CD14-positive monocyte (primary cell): ENCODE results near the gene SVIL. TPM values are rescaled to one million over a fixed set of nuclear protein-coding genes. Genes with fewer than 3 reads are reported as not detected.

Source experiments
- DNase-seq, 3 donors: peaks; one replicate each; pipeline ENCODE4 v3.0.0-alpha.2; 2011 to 2022
- H2AFZ ChIP-seq: 2 replicates; pipeline ENCODE4 v1.6.0; 2012; ENCODE audit warnings: mild to moderate bottlenecking, low read depth, low read length, inconsistent platforms; ENCODE audit not compliant: insufficient read depth, poor library complexity, severe bottlenecking
- H3K27ac ChIP-seq, 2 donors: 1 replicate in 1 of 2; 2 replicates in 1 of 2; pipeline ENCODE4 v1.5.1; 2012 to 2013; ENCODE audit warnings: low read length in 2 of 2, control low read depth in 1 of 2, inconsistent platforms in 1 of 2, low read depth in 1 of 2, mild to moderate bottlenecking in 1 of 2
- H3K27me3 ChIP-seq, 2 donors: one replicate each; pipeline versions ENCODE4 v1.6.0 to v1.6.1; 2011 to 2013; ENCODE audit warnings: low read length in 2 of 2; ENCODE audit not compliant: control insufficient read depth in 2 of 2, insufficient read depth in 2 of 2
- H3K36me3 ChIP-seq, 2 donors: replicated peaks in 1 of 2; 1 replicate in 1 of 2; 2 replicates in 1 of 2; pipeline versions ENCODE4 v1.5.1 to v1.6.1; 2012 to 2013; ENCODE audit warnings: low read length in 2 of 2, control low read depth in 1 of 2, inconsistent platforms in 1 of 2, mild to moderate bottlenecking in 1 of 2; ENCODE audit not compliant: insufficient read depth in 2 of 2, control insufficient read depth in 1 of 2
- H3K4me1 ChIP-seq, 2 donors: 1 replicate in 1 of 2; 2 replicates in 1 of 2; pipeline versions ENCODE4 v1.5.1 to v1.6.1; 2012 to 2013; ENCODE audit warnings: low read length in 2 of 2, control low read depth in 1 of 2, inconsistent platforms in 1 of 2, mild to moderate bottlenecking in 1 of 2, moderate library complexity in 1 of 2; ENCODE audit not compliant: insufficient read depth in 2 of 2, control insufficient read depth in 1 of 2
- H3K4me2 ChIP-seq: replicated peaks from 2 replicates; pipeline ENCODE3; 2012; ENCODE audit warnings: low read length, moderate library complexity, mild to moderate bottlenecking; ENCODE audit not compliant: poor library complexity, severe bottlenecking; ENCODE audit errors: extremely low read depth
- H3K4me3 ChIP-seq, 3 experiments: fragments of 200-600 bp in 1 of 3; sonication (generic) in 1 of 3; replicated peaks in 1 of 3; 1 replicate in 2 of 3; 2 replicates in 1 of 3; pipeline ENCODE4 v1.5.1; 2011 to 2013; ENCODE audit warnings: low read length in 3 of 3, mild to moderate bottlenecking in 3 of 3, control low read depth in 2 of 3, low read depth in 2 of 3, inconsistent platforms in 1 of 3, moderate library complexity in 1 of 3
- H3K79me2 ChIP-seq: 2 replicates; pipeline ENCODE4 v1.6.0; 2012; ENCODE audit warnings: mild to moderate bottlenecking, control low read depth, inconsistent platforms, low read length, moderate library complexity; ENCODE audit not compliant: insufficient read depth
- H3K9ac ChIP-seq: 2 replicates; pipeline ENCODE4 v1.6.0; 2017; ENCODE audit warnings: low read length, mild to moderate bottlenecking; ENCODE audit not compliant: insufficient read depth, poor library complexity, severe bottlenecking
- H3K9me3 ChIP-seq, 2 donors: replicated peaks in 1 of 2; 1 replicate in 1 of 2; 2 replicates in 1 of 2; pipeline versions ENCODE4 v1.5.1 to v1.6.1; 2012 to 2013; ENCODE audit warnings: low read length in 2 of 2, control low read depth in 1 of 2; ENCODE audit not compliant: control insufficient read depth in 1 of 2, insufficient read depth in 1 of 2
- H4K20me1 ChIP-seq: 2 replicates; pipeline ENCODE4 v1.6.0; 2012; ENCODE audit warnings: mild to moderate bottlenecking, low read length, control low read depth, moderate library complexity; ENCODE audit not compliant: insufficient read depth
- H3K27ac Mint-ChIP-seq, 7 donors: one replicate each; pipeline ENCODE4 v1.8.0; 2020; ENCODE audit warnings: mild to moderate bottlenecking in 7 of 7, mixed read lengths in 7 of 7, moderate library complexity in 6 of 7, inconsistent platforms in 2 of 7
- H3K27me3 Mint-ChIP-seq, 3 donors: one replicate each; pipeline ENCODE4 v1.8.0; 2021 to 2022; ENCODE audit warnings: low read depth in 3 of 3, mild to moderate bottlenecking in 3 of 3, mixed read lengths in 3 of 3, moderate library complexity in 3 of 3, inconsistent platforms in 1 of 3
- H3K36me3 Mint-ChIP-seq, 2 donors: one replicate each; pipeline ENCODE4 v1.8.0; 2020; ENCODE audit warnings: mixed read lengths in 2 of 2, inconsistent platforms in 1 of 2, mild to moderate bottlenecking in 1 of 2
- H3K4me1 Mint-ChIP-seq: one replicate; pipeline ENCODE4 v1.8.0; 2020; ENCODE audit warnings: mild to moderate bottlenecking, mixed read lengths
- H3K4me3 Mint-ChIP-seq, 2 donors: one replicate each; pipeline ENCODE4 v1.8.0; 2020; ENCODE audit warnings: mild to moderate bottlenecking in 2 of 2, mixed read lengths in 2 of 2, moderate library complexity in 1 of 2
- H3K9me3 Mint-ChIP-seq, 7 donors: one replicate each; pipeline ENCODE4 v1.8.0; 2020 to 2022; ENCODE audit warnings: mixed read lengths in 7 of 7, mild to moderate bottlenecking in 6 of 7, moderate library complexity in 6 of 7, inconsistent platforms in 2 of 7
- CTCF ChIP-seq: fragments of 200-600 bp; IDR thresholded peaks from one replicate; pipeline ENCODE4 v1.8.0; 2022; ENCODE audit warnings: antibody characterized with exemption, mild to moderate bottlenecking
- WGBS: methylation state at CpG from one replicate; pipeline ENCODE4 v1.1.5; 2013; ENCODE audit warnings: missing lambda C conversion rate; ENCODE audit not compliant: insufficient coverage; 5-methylcytosine and 5-hydroxymethylcytosine counted together
- intact Hi-C, 2 donors: fragments of 100-400 bp; cut with micrococcal nuclease; formaldehyde crosslinking; loops; one replicate each; pipeline versions ENCODE4 v1.15.0 to v1.15.1; 2023
- polyA plus RNA-seq, 3 donors: library from polyadenylated mRNA; depleted of rRNA in 1 of 3; unstranded in 2 of 3; stranded (reverse) in 1 of 3; fragments of 300-500 nt in 2 of 3; fragments of >200 nt in 1 of 3; fragmentation: Illumina TruSeq in 2 of 3; gene quantifications; 1 replicate in 2 of 3; 2 replicates in 1 of 3; pipeline ENCODE4 v1.2.3, GENCODE V29; 2012 to 2021

The SVIL gene
- polyA plus RNA-seq, 3 donors = 2.1 to 14.3 (median 5.8) TPM

DNA sequence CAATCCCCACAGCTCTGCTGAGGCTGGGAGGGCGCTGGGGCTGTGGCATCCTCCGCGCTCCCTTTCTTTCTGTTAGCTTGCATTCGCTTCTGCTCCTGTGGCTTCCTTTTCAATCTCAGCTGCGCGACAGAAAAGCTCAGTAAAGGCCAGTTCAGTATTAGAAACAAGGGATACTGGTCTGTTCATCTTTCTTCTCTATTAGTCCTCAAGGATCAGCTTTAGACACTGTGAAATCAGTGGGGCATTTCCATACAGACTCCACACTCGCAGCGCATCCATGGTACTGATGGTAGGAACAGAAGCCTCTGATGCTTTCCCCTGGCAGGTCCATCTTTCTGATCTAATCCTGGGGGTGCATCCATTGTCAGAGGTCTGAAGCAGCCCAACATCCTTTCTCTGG, 182.2 kb downstream of the SVIL start:
- no peak overlapping the region for H3K4me2 ChIP-seq
- H3K9ac ChIP-seq = no peak overlapping the region
- H3K27me3 Mint-ChIP-seq = no peaks in the 10 kb centered on the region
- H3K9me3 Mint-ChIP-seq = peaks cover 0 to 2% (median 0%) of the 10 kb centered on the region in 7 donors
- H3K27me3 ChIP-seq = no peaks in the 10 kb centered on the region
- H3K36me3 ChIP-seq = peaks cover 10 to 19% of the 10 kb centered on the region in 2 donors
- H3K4me1 ChIP-seq = peaks cover 0 to 3% of the 10 kb centered on the region in 2 donors
- no peak for DNase-seq
- no peak for TF ChIP-seq CTCF
- H3K79me2 ChIP-seq = no peaks in the 10 kb centered on the region
- no peak overlapping the region for H3K4me3 ChIP-seq
- H4K20me1 ChIP-seq = peaks cover 22% of the 10 kb centered on the region
- no peak overlapping the region for H3K4me3 Mint-ChIP-seq
- no peak overlapping the region for H3K27ac ChIP-seq
- peaks cover 7% of the 10 kb centered on the region for H3K4me1 Mint-ChIP-seq
- intact Hi-C loops = loop anchor here in 1 of 2 donors (5.0 kb wide), 1 partner anchor 65 kb away; no protein-coding TSS in a partner anchor
- H3K9me3 ChIP-seq = no peaks in the 10 kb centered on the region
- 100% methylated on average over 2 of the region's 8 CpGs for WGBS
- peaks cover 20 to 31% of the 10 kb centered on the region in 2 donors for H3K36me3 Mint-ChIP-seq
- no peak overlapping the region for H2AFZ ChIP-seq
- peak overlapping the region in 1 of 7 donors; percentile 28 for H3K27ac Mint-ChIP-seq

- Histone ChIP-seq H3K9me3 (no peaks in the 10 kb centered on the region), H3K4me1 (peaks cover 0 to 3% of the 10 kb centered on the region in 2 donors), H3K79me2 (no peaks in the 10 kb centered on the region), H2AFZ (no peak overlapping the region), H3K27ac (no peak overlapping the region), H3K9ac (no peak overlapping the region), H3K36me3 (peaks cover 6 to 13% of the 10 kb centered on the region in 2 donors), H3K4me3 (no peak overlapping the region), H3K27me3 (no peaks in the 10 kb centered on the region), H4K20me1 (peaks cover 28% of the 10 kb centered on the region), H3K4me2 (no peak overlapping the region)
- Mint-ChIP-seq H3K4me1 (peaks cover 7% of the 10 kb centered on the region), H3K4me3 (no peak overlapping the region), H3K27ac (peak overlapping the region in 1 of 7 donors; percentile 3), H3K27me3 (no peaks in the 10 kb centered on the region), H3K36me3 (peaks cover 15 to 25% of the 10 kb centered on the region in 2 donors), H3K9me3 (peaks cover 0 to 2% (median 0%) of the 10 kb centered on the region in 7 donors)
- no peak for DNase-seq
- intact Hi-C loops = loop anchor here in 1 of 2 donors (5.0 kb wide), 1 partner anchor 65 kb away; no protein-coding TSS in a partner anchor
- TF ChIP-seq CTCF = no peak
- WGBS = 92% methylated on average over 2 of the region's 4 CpGs
Observed at GRCh38 chr10:29451946-29452345, 182.8 kb downstream of the SVIL start.
